ENCODE results near the gene HESX1. TPM values are rescaled to one million over a fixed set of nuclear protein-coding genes. Genes with fewer than 3 reads are reported as not detected.

Gene HESX1
- total RNA-seq, 1 experiment from 2014 or later, result not detected

GRCh38 chr3:57168151-57168550 lies 31.6 kb downstream of the HESX1 start:
- no peak for DNase-seq (ENCODE audit: low spot score)

GRCh38 chr3:57166660-57167059 lies 33.1 kb downstream of the HESX1 start:
- no peak for DNase-seq (ENCODE audit: low spot score)

- DNase-seq (ENCODE audit: low spot score), result no peak
Observed at GRCh38 chr3:57165641-57166040, 34.1 kb downstream of the HESX1 start.

GRCh38 chr3:57164657-57165573 lies 34.9 kb downstream of the HESX1 start, which contains the start of gene IL17RD:
IL17RD (minus strand) TSS chr3:57165353; CDS start chr3:57165286, 67 bp downstream.
- DNase-seq (ENCODE audit: low spot score), result peak; percentile 47

DNA sequence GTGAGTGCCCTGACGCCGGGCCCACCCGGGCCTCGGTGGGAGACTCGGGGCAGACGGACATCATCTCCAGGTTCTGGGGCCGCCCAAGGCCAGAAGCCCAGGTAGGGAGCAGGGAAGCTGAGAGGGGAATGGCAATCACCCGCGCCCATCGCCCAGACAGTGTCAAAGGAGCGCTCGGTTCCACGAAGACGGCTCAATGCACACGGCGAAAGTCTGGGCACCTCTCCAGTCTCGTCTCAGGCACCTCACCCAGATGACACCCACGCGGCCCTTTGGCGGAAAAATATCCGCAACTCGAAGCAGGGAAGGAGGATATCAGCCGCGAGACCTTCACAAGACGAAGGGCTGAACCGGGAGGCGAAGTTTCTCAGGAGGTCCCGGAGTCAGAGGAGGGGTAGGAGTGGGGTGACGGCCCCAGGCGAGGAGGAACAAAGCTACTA lies 35.5 kb downstream of the HESX1 start:
- DNase-seq (ENCODE audit: low spot score), result no peak

DNA sequence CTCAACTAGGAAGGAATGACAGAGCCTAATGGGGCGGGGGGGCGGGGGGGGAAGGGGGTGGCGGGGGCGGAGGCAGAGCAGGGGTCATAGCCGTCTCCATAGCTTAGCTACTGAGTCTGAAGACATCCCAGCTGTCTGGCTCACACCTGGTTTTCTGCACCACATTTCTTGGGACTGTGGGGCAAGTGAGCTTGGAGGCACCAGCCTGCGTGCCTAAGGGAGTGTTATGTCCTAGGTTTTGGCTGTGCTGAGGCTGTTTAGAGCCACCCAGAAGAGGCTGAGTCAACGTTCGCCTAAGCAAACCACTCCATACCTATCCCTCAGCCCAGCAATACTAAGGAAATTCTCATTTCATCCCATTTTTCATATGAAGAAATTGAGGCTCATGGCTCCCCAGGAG lies 36.0 kb downstream of the HESX1 start:
- DNase-seq (ENCODE audit: low spot score), result no peak

DNA sequence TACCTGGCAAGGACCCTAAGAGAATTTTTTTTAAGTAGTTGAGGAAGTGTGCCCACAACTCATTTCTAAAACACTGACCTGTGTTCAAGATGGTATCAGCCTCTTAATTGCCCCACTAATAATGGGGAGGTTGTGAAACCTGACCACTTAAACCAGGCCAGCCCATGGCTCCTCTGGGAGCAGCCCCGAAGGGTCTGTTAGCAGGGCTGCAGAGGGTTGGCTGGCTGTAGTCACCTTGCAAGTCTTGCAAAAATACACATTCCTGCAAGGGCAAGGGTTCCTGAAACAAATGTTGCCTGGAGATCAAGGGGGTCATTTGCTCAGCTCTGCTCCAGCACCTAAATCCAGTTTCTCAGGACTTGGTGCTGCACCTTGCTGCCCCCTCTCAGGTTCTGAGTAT lies 37.9 kb downstream of the HESX1 start:
- no peak for DNase-seq (ENCODE audit: low spot score)

DNA sequence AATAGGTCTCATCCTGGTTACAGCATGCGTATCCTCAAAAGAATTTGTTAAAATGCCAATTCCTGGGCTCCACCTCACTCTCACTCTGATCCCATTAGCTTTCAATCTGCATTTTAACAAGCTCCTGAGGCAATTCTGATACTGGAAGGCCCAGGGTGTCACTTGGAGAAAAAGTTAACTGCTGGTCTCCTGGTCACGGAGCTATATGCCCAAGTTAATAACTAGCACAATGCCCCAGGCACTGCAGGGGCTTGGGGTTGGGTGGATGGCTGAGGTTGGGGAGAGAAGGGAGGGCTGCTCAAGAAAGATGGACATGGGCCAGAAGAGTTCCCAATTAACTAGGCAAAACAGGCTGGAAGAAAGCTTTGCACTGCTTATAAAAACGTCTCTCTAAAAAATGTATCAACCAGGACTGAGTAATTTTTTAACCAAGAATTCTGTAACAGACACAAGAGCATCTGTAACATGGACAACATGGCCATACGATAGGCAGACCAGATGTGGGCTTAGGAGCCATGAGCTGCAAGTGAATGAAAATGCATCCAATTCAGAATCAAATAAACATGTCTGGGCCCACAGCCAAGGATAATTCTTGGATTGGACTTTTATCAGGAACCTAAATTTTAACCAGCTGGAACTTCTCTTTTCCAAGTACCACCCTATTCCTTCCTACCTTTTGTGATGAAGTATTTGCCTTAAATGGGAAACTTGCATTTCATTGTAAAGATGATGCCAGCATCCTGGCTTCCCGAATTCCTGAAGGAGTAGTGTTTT lies 38.8 kb downstream of the HESX1 start:
- DNase-seq (ENCODE audit: low spot score), result no peak

GRCh38 chr3:57160076-57160764 lies 39.6 kb downstream of the HESX1 start:
- DNase-seq (ENCODE audit: low spot score), result no peak

- no peak for DNase-seq (ENCODE audit: low spot score)
Observed at GRCh38 chr3:57158813-57159738, 40.7 kb downstream of the HESX1 start.

DNA sequence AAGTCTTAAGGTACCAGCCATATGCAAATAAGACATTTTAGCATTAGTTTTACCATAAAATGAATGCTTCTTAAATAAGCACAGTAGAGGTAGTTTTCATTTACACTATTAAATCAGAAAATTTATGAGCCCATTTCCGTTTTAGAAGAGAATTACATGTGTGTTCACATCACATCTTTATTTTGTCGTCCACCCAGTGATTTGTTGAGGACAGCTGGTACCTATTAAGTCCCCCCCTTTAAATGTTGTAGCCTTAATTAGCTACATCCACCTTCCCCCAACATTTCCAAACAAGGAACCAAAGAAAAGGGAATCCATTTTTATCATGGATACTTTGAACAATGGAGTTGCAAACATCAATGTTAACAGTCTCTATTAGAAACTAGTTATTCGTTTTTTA lies 41.5 kb downstream of the HESX1 start:
- no peak for DNase-seq (ENCODE audit: low spot score)

- DNase-seq (ENCODE audit: low spot score), result no peak
Observed at GRCh38 chr3:57157545-57157944, 42.2 kb downstream of the HESX1 start.

- DNase-seq (ENCODE audit: low spot score), result no peak
Observed at GRCh38 chr3:57155310-57155643, 44.5 kb downstream of the HESX1 start.

- no peak for DNase-seq (ENCODE audit: low spot score)
Observed at GRCh38 chr3:57154470-57155309, 45.1 kb downstream of the HESX1 start.

GRCh38 chr3:57152151-57153143 lies 47.3 kb downstream of the HESX1 start:
- DNase-seq (ENCODE audit: low spot score), result no peak

DNA sequence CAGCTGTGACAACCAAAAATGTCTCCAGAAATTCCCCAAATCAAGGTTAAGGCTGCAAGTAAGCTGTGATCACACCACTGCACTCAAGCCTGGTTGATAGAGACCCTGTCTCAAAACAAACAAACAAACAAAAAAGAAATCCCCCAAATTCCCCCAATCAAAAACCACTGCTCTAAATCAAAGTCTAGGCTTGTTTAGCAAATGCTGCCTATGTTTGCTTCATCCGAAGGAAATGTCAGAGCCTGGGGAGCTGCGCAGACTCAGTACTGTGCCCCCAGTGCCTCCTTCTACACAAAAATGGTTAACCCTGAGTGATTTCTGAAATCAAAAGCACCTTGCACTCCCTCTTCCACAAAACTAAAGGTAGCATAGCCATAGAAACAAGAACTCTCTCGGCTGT lies 48.0 kb downstream of the HESX1 start:
- DNase-seq (ENCODE audit: low spot score), result no peak

- no peak for DNase-seq (ENCODE audit: low spot score)
Observed at GRCh38 chr3:57151021-57151449, 48.7 kb downstream of the HESX1 start.

DNA sequence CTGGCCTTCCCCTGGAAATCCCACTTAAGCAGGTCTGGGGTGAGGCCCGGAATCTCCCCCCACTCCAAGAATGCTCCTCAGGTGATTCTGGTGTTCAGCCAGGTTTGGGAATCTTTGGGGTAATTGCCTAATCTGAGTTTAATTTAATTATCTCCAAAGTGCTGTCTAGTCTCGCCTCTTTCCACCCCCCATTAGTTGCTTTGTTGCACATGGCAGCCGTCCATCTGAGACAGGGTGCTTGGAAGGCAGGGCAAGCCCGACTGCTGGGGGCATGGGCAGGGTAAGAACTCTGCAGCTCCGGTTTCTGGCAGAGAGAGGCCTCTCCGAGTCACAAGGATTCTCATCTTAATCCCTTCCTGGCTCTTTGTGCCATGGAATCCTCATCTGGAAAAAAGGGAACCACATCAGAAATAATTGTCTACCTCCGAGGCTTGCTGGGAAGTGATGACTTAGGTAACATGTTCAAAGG lies 49.6 kb downstream of the HESX1 start:
- no peak for DNase-seq (ENCODE audit: low spot score)

All from HT-29 (cell line).